ENCODE measurements around the gene BRD3.
"Not testable (repeated sequence)": the region's sequence is repeated elsewhere in the genome, so short reads cannot be mapped to it uniquely, and the experiment has no call there.

Gene BRD3

DNA sequence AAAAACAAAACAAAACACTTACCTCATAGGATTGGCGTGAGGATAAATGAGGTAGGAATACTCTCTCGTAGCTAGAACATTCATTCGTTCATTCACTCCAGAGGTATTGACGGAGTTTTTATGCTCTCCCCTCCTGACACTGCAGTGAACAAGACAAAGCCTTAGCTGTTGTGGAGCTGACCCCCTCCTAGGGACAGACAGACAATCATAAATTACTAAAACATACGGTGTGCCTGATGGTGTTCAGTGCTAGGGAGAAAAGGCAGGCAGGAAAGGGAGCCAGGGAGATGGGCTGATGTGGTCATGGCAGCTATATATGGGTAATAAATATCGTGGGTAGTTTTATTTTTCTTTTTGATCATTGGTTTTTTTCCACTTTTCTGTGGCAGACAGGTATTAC is 5.7 kb upstream of the BRD3 start:
- peaks cover 4% of the 10 kb centered on the region for H3K9me3 Mint-ChIP-seq
- no peak overlapping the region for H3K4me3 Mint-ChIP-seq
- H3K27ac Mint-ChIP-seq: no peak overlapping the region
- ATAC-seq (ENCODE audit: low read depth): no peak
- no peak for DNase-seq (ENCODE audit: low spot score in 2 of 2)
- H3K27me3 Mint-ChIP-seq: peaks cover 8% of the 10 kb centered on the region
- no peaks in the 10 kb centered on the region for H3K4me1 Mint-ChIP-seq
- H3K36me3 Mint-ChIP-seq: peaks cover 7% of the 10 kb centered on the region

- H3K27ac Mint-ChIP-seq; H3K27me3 Mint-ChIP-seq; H3K9me3 Mint-ChIP-seq; ATAC-seq (ENCODE audit: low read depth); H3K36me3 Mint-ChIP-seq; H3K4me3 Mint-ChIP-seq; H3K4me1 Mint-ChIP-seq; DNase-seq (ENCODE audit: low spot score in 2 of 2): not testable (repeated sequence)
Observed at GRCh38 chr9:134072683-134073082, 4.9 kb upstream of the BRD3 start.

DNA sequence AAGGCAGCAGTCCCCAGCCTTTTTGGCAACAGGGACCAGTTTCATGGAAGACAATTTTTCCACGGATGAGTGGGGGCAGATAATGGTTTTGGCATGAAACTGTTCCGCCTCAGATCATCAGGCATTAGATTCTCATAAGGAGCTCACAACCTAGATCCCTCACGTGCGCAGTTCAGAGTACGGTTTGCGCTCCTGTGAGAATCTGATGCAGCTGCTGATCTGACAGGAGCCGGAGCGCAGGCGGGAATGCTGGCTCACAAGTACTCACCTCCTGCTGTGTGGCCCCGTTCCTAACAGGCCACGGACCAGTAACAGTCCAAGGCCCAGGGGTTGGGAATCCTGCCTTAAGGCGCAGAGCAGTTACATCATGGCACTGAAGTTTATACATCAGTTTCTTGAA is 3.3 kb upstream of the BRD3 start:
- Mint-ChIP-seq H3K27ac (no peak overlapping the region), H3K36me3 (peaks cover 2% of the 10 kb centered on the region), H3K27me3 (peaks cover 8% of the 10 kb centered on the region), H3K9me3 (no peaks in the 10 kb centered on the region), H3K4me3 (no peak overlapping the region), H3K4me1 (peaks cover 4% of the 10 kb centered on the region)
- ATAC-seq (ENCODE audit: low read depth): no peak
- DNase-seq (ENCODE audit: low spot score in 2 of 2): no peak

DNA sequence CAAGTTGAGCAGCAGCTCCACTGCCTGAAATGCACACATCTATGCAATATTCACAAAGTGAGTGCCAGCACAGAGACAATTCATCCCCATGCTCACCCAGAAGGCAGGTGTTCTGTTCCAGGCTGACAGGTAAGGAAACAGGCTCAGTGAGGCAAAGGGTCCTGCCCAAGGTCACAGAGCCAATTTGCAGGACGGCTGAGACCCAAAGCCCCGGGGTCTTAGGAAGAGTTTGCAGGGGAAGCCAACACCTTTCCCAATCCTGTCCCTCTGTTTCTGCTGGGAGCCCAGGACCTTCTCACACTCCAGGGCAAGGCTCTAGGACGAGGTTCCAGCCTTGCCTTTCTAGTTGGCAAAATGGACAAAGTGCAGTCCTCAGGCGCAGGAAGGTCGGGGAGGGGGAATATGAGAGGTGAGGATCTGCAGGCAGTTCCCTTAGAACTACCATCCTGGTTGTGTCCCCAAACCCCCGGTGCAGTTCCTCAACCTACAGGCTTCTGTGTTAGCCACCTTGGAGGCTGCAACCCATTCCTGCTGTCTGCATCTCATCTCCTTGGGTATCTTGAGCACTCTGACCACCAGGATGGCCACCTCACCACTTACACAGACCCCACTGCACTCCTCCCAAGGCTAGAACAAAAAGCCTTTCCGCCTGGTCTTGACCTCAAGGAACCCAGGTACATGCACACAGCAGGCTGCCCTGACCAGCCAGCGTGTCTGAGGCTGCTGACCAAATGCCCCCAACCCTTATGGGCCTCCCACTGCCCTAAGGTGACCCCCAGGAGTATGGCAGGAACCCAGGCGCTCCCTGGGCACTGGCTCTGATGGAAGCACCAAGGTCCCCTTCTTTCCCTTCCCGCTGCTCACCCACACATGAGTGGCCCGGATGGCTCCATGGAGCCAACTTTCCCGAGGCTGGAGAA is 1.9 kb upstream of the BRD3 start:
- peak overlapping the region; percentile 83 for H3K4me3 Mint-ChIP-seq

DNA sequence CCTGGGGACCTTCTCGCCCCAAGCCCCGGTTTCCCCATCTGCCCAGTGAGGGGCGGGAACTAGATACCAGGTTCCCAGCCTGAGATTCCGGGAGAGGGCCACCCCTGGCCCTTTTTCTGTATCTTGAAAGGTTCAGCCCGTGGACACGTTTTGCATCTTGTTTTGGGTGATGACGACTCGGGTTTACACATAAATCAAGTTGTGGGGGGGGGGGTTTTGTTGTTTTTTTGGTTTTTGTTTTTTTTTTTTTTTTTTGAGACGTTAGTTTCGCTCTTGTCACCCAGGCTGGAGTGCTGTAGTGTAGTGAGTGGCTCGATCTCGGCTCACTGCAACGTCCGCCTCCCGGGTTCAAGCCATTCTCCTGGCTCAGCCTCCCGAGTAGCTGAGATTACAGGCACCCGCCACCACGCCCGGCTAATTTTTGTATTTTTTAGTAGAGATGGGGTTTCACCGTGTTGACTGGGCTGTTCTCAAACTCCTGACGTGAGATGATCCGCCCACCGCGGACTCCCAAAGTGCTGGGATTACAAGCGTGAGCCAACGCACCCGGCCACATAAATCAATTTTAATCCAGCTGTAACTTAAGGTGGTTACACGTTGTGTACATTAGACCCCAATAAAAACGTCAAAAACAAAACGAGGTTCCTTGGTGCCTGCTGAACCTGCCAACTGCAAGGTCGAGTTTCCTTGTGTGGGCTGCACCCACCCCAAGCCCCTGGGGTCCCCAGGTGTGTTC is 1.1 kb upstream of the BRD3 start:
- ATAC-seq (ENCODE audit: low read depth) (peak; percentile 1), DNase-seq (ENCODE audit: low spot score in 2 of 2) (no peak)
- peaks cover 8% of the 10 kb centered on the region for H3K27me3 Mint-ChIP-seq
- H3K27ac Mint-ChIP-seq: peak overlapping the region; percentile 47
- peak overlapping the region; percentile 83 for H3K4me3 Mint-ChIP-seq
- no peaks in the 10 kb centered on the region for H3K36me3 Mint-ChIP-seq
- H3K9me3 Mint-ChIP-seq: no peaks in the 10 kb centered on the region
- H3K4me1 Mint-ChIP-seq: peaks cover 11% of the 10 kb centered on the region

More for the DNA sequence above, 1.9 kb upstream of the BRD3 start:
- no peak for DNase-seq (ENCODE audit: low spot score in 2 of 2)
- Mint-ChIP-seq H3K36me3 (peaks cover under 1% of the 10 kb centered on the region), H3K4me1 (peaks cover 11% of the 10 kb centered on the region), H3K27me3 (peaks cover 8% of the 10 kb centered on the region), H3K9me3 (no peaks in the 10 kb centered on the region), H3K27ac (no peak overlapping the region)
- ATAC-seq (ENCODE audit: low read depth): no peak

GRCh38 chr9:134066913-134067851 is 644 bp downstream of the BRD3 start:
- Mint-ChIP-seq H3K27me3 (peaks cover 6% of the 10 kb centered on the region), H3K36me3 (no peaks in the 10 kb centered on the region), H3K4me1 (peaks cover 17% of the 10 kb centered on the region), H3K4me3 (peak overlapping the region; percentile 87), H3K27ac (no peak overlapping the region), H3K9me3 (no peaks in the 10 kb centered on the region)
- ATAC-seq (ENCODE audit: low read depth): peak; percentile 11
- DNase-seq (ENCODE audit: low spot score in 2 of 2): peak in 1 of 2 donors; percentile 54

DNA sequence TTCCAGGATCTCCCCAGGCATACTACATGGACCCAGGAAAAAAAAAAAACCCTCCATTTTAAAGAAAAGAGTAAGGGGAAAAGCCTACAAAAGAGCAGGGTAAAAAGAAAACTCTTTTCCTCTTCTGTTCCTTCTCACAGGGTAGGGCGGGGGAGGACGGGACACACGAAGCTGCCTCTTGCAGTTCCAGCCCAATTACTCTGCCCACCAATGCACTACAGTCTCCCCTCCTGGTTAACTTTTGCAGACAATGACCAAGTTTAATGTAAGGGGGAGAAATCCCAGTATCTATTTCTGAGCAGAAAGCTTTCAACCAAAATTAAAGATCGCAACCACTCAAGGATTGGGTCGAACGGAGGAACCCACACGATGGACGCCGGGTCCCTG is 1.3 kb downstream of the BRD3 start:
- peaks cover 5% of the 10 kb centered on the region for H3K27me3 Mint-ChIP-seq
- H3K27ac Mint-ChIP-seq: peak overlapping the region; percentile 72
- peaks cover 17% of the 10 kb centered on the region for H3K4me1 Mint-ChIP-seq
- no peak for DNase-seq (ENCODE audit: low spot score in 2 of 2)
- no peak for ATAC-seq (ENCODE audit: low read depth)
- H3K4me3 Mint-ChIP-seq: peak overlapping the region; percentile 87
- H3K9me3 Mint-ChIP-seq: no peaks in the 10 kb centered on the region
- H3K36me3 Mint-ChIP-seq: no peaks in the 10 kb centered on the region

GRCh38 chr9:134065612-134066419 is 2.0 kb downstream of the BRD3 start:
- ATAC-seq (ENCODE audit: low read depth) (peak; percentile 18), DNase-seq (ENCODE audit: low spot score in 2 of 2) (peak; percentile 37 to 44)
- Mint-ChIP-seq H3K4me1 (peaks cover 21% of the 10 kb centered on the region), H3K4me3 (peak overlapping the region; percentile 87), H3K27ac (peak overlapping the region; percentile 72), H3K27me3 (peaks cover 4% of the 10 kb centered on the region), H3K9me3 (no peaks in the 10 kb centered on the region), H3K36me3 (no peaks in the 10 kb centered on the region)

GRCh38 chr9:134064711-134065110 is 3.1 kb downstream of the BRD3 start:
- Mint-ChIP-seq H3K4me1 (peaks cover 30% of the 10 kb centered on the region), H3K9me3 (no peaks in the 10 kb centered on the region), H3K4me3 (peak overlapping the region; percentile 69), H3K36me3 (no peaks in the 10 kb centered on the region), H3K27ac (no peak overlapping the region), H3K27me3 (no peaks in the 10 kb centered on the region)
- no peak for ATAC-seq (ENCODE audit: low read depth)
- DNase-seq (ENCODE audit: low spot score in 2 of 2): no peak

- Mint-ChIP-seq H3K9me3 (no peaks in the 10 kb centered on the region), H3K4me3 (no peak overlapping the region), H3K4me1 (peaks cover 35% of the 10 kb centered on the region), H3K27me3 (no peaks in the 10 kb centered on the region), H3K27ac (no peak overlapping the region), H3K36me3 (no peaks in the 10 kb centered on the region)
- no peak for ATAC-seq (ENCODE audit: low read depth)
- DNase-seq (ENCODE audit: low spot score in 2 of 2): no peak
Observed at GRCh38 chr9:134063571-134064450, 4.0 kb downstream of the BRD3 start.

DNA sequence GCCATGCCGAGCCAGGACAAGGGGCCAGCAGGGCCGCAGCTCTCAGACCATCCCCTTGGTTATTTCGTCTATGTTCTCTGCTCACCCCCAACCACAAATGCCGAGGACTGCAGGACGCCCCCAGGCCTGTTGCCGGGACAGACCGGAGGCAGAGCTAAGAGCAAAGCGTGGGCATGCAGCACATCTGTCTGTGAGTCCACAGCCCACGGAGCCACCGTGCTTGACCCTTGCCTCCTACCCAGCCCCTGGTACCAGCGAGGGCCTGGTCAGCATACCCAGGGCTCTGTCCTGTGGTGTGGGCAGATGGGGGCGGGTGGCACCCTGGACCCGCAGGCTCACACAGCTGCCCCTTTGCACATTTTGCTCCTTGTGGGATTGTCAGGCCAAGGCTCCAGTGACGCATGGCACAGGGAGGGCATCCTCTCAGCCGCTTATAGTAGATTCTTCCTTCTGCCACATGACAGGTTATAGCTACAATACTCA is 4.7 kb downstream of the BRD3 start:
- no peaks in the 10 kb centered on the region for H3K27me3 Mint-ChIP-seq
- no peak for ATAC-seq (ENCODE audit: low read depth)
- H3K4me1 Mint-ChIP-seq: peaks cover 39% of the 10 kb centered on the region
- H3K4me3 Mint-ChIP-seq: no peak overlapping the region
- no peaks in the 10 kb centered on the region for H3K36me3 Mint-ChIP-seq
- no peak overlapping the region for H3K27ac Mint-ChIP-seq
- no peak for DNase-seq (ENCODE audit: low spot score in 2 of 2)
- H3K9me3 Mint-ChIP-seq: no peaks in the 10 kb centered on the region

GRCh38 chr9:134062461-134063087 is 5.3 kb downstream of the BRD3 start:
- no peak overlapping the region for H3K4me3 Mint-ChIP-seq
- H3K9me3 Mint-ChIP-seq: no peaks in the 10 kb centered on the region
- DNase-seq (ENCODE audit: low spot score in 2 of 2) (no peak), ATAC-seq (ENCODE audit: low read depth) (no peak)
- H3K27me3 Mint-ChIP-seq: no peaks in the 10 kb centered on the region
- no peaks in the 10 kb centered on the region for H3K36me3 Mint-ChIP-seq
- H3K27ac Mint-ChIP-seq: no peak overlapping the region
- peaks cover 39% of the 10 kb centered on the region for H3K4me1 Mint-ChIP-seq

Data from memory B cell (primary cell).